GM18907 (cell line): ENCODE measurements around the gene STPG4.
"Not testable (repeated sequence)": the region's sequence is repeated elsewhere in the genome, so short reads cannot be mapped to it uniquely, and the experiment has no call there.

Experiments used
- ATAC-seq: cut with Tn5 transposase; IDR thresholded peaks from one replicate; pipeline ENCODE4 v1.9.1; 2021; ENCODE audit warnings: mild to moderate bottlenecking, moderate library complexity; ENCODE audit not compliant: unreplicated experiment

The STPG4 gene

GRCh38 chr2:47173986-47174732, 19.1 kb upstream of the STPG4 start:
- ATAC-seq: no peak

- no peak for ATAC-seq
Observed at GRCh38 chr2:47172922-47173695, 18.0 kb upstream of the STPG4 start.

- ATAC-seq: no peak
Observed at GRCh38 chr2:47172156-47172921, 17.2 kb upstream of the STPG4 start.

- ATAC-seq: no peak
Observed at GRCh38 chr2:47169784-47170183, 14.7 kb upstream of the STPG4 start.

GRCh38 chr2:47168895-47169294, 13.8 kb upstream of the STPG4 start:
- ATAC-seq: not testable (repeated sequence)

- no peak for ATAC-seq
Observed at GRCh38 chr2:47167149-47167548, 12.0 kb upstream of the STPG4 start.

- ATAC-seq: no peak
Observed at GRCh38 chr2:47165001-47165555, 10.0 kb upstream of the STPG4 start.

- no peak for ATAC-seq
Observed at GRCh38 chr2:47162780-47163179, 7.7 kb upstream of the STPG4 start.

GRCh38 chr2:47161475-47161874, 6.4 kb upstream of the STPG4 start:
- no peak for ATAC-seq

- ATAC-seq: no peak
Observed at GRCh38 chr2:47160660-47161059, 5.6 kb upstream of the STPG4 start.

- no peak for ATAC-seq
Observed at GRCh38 chr2:47160211-47160610, 5.1 kb upstream of the STPG4 start.

GRCh38 chr2:47159627-47160026, 4.5 kb upstream of the STPG4 start:
- no peak for ATAC-seq

GRCh38 chr2:47158576-47158975, 3.5 kb upstream of the STPG4 start:
- ATAC-seq: no peak

GRCh38 chr2:47152803-47153202, 2.3 kb downstream of the STPG4 start:
- ATAC-seq: no peak

- ATAC-seq: no peak
Observed at GRCh38 chr2:47150175-47150574, 4.9 kb downstream of the STPG4 start.

GRCh38 chr2:47147021-47147420, 8.1 kb downstream of the STPG4 start:
- no peak for ATAC-seq

- ATAC-seq: no peak
Observed at GRCh38 chr2:47145466-47145865, 9.6 kb downstream of the STPG4 start.

- ATAC-seq: no peak
Observed at GRCh38 chr2:47141520-47141919, 13.6 kb downstream of the STPG4 start.

- no peak for ATAC-seq
Observed at GRCh38 chr2:47134386-47135090, 20.6 kb downstream of the STPG4 start.

GRCh38 chr2:47133046-47133445, 22.1 kb downstream of the STPG4 start:
- ATAC-seq: no peak
